ENCODE results near the gene SOX1.

The SOX1 gene

GRCh38 chr13:112055036-112055914 lies 11.7 kb upstream of the SOX1 start:
- H3K4me3 ChIP-seq (ENCODE audit: low read length): no peak overlapping the region
- no peak for TF ChIP-seq CTCF (conservative IDR thresholded peaks at IDR 0.05; ENCODE audit: low read length)
- no peak for DNase-seq (ENCODE audit: low read depth)

- H3K4me3 ChIP-seq (ENCODE audit: low read length): no peak overlapping the region
- DNase-seq (ENCODE audit: low read depth): no peak
- TF ChIP-seq CTCF (conservative IDR thresholded peaks at IDR 0.05; ENCODE audit: low read length): no peak
Observed at GRCh38 chr13:112055915-112056269, 11.1 kb upstream of the SOX1 start.

GRCh38 chr13:112056284-112056727 lies 10.6 kb upstream of the SOX1 start:
- DNase-seq (ENCODE audit: low read depth): no peak
- H3K4me3 ChIP-seq (ENCODE audit: low read length): no peak overlapping the region
- no peak for TF ChIP-seq CTCF (conservative IDR thresholded peaks at IDR 0.05; ENCODE audit: low read length)

- DNase-seq (ENCODE audit: low read depth): no peak
- H3K4me3 ChIP-seq (ENCODE audit: low read length): no peak overlapping the region
- TF ChIP-seq CTCF (conservative IDR thresholded peaks at IDR 0.05; ENCODE audit: low read length): no peak
Observed at GRCh38 chr13:112056739-112057438, 10.1 kb upstream of the SOX1 start.

GRCh38 chr13:112057439-112057735 lies 9.6 kb upstream of the SOX1 start:
- no peak for TF ChIP-seq CTCF (conservative IDR thresholded peaks at IDR 0.05; ENCODE audit: low read length)
- no peak overlapping the region for H3K4me3 ChIP-seq (ENCODE audit: low read length)
- no peak for DNase-seq (ENCODE audit: low read depth)

- no peak for DNase-seq (ENCODE audit: low read depth)
- TF ChIP-seq CTCF (conservative IDR thresholded peaks at IDR 0.05; ENCODE audit: low read length): no peak
- no peak overlapping the region for H3K4me3 ChIP-seq (ENCODE audit: low read length)
Observed at GRCh38 chr13:112057736-112058518, 9.0 kb upstream of the SOX1 start.

All from AG10803 (cell line).